Measurements from ENCODE around the gene TBCCD1. TPM values are rescaled to one million over a fixed set of nuclear protein-coding genes. Genes with fewer than 3 reads are reported as not detected.
A peak's percentile ranks its signal among the peaks of the same experiment; 100 is the strongest.
"Not testable (repeated sequence)": the region's sequence is repeated elsewhere in the genome, so short reads cannot be mapped to it uniquely, and the experiment has no call there.

The TBCCD1 gene
- total RNA-seq, 2 donors from 2014 or later: 11.9 to 14.0 TPM

DNA sequence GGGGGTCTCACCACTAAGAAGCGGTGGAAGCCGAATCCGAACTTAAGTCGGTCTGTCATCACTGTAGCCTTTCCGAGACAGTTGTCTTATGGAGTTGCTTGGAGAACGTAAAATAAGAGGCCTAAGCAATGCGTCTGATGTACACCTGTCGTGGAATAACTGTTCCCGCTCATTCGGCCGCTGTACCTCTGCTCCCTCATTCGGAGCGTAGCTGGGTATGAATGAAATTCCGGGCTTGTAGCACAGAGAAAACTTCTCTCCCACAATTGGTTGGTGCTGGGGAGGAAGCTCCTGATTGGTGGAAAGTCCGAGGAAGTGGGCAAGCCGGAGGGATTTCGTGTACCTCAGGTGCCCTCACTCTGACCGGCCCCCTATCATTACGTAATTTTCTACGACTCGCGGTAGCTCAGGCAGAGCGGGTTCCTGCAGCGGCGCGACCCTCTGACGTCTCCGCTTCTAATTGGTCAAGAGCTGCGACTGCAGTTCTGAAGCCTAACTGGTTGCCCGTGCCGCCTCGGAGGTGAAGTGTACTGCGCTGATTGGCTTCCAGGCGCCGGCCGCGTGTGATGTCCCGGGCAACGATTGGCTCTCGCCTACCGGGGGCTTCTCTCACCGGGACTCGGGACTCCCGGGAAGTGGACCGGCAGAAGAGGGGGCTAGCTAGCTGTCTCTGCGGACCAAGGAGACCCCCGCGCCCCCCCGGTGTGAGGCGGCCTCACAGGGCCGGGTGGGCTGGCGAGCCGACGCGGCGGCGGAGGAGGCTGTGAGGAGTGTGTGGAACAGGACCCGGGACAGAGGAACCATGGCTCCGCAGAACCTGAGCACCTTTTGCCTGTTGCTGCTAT, 3.2 kb upstream of the TBCCD1 start, which contains the start of gene DNAJB11:
TSS of gene DNAJB11 (plus strand) at position 625 of the 845 bp plus-strand sequence. CDS start at position 803, 178 bp downstream.
- WGBS, 2 experiments (ENCODE audit: insufficient coverage in 1 of 2, insufficient read length in 1 of 2): 0% methylated on average over 32 to 59 of the region's 59 CpGs
- H3K36me3 ChIP-seq (ENCODE audit: control insufficient read depth, insufficient read depth, low read length): peaks cover 36% of the 10 kb centered on the region
- H3K9ac ChIP-seq (ENCODE audit: extremely low read depth, low read length, poor library complexity, severe bottlenecking): peak within 1 kb of the TSS; percentile 93
- TF ChIP-seq, protein P1, sequence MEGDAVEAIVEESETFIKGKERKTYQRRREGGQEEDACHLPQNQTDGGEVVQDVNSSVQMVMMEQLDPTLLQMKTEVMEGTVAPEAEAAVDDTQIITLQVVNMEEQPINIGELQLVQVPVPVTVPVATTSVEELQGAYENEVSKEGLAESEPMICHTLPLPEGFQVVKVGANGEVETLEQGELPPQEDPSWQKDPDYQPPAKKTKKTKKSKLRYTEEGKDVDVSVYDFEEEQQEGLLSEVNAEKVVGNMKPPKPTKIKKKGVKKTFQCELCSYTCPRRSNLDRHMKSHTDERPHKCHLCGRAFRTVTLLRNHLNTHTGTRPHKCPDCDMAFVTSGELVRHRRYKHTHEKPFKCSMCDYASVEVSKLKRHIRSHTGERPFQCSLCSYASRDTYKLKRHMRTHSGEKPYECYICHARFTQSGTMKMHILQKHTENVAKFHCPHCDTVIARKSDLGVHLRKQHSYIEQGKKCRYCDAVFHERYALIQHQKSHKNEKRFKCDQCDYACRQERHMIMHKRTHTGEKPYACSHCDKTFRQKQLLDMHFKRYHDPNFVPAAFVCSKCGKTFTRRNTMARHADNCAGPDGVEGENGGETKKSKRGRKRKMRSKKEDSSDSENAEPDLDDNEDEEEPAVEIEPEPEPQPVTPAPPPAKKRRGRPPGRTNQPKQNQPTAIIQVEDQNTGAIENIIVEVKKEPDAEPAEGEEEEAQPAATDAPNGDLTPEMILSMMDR (conservative IDR thresholded peaks at IDR 0.05): no peak
- peaks cover 16% of the 10 kb centered on the region for H3K4me1 Mint-ChIP-seq
- H3K27me3 ChIP-seq (ENCODE audit: control insufficient read depth, insufficient read depth, low read length, poor library complexity, severe bottlenecking): no peaks in the 10 kb centered on the region
- peak; percentile 100 for DNase-seq
- peak within 1 kb of the TSS; percentile 99 for H3K4me3 ChIP-seq (ENCODE audit: low read length)
- no peaks in the 10 kb centered on the region for H3K4me1 ChIP-seq (ENCODE audit: control insufficient read depth, insufficient read depth, low read length)
- H3K9me3 ChIP-seq (ENCODE audit: control insufficient read depth, low read length): no peaks in the 10 kb centered on the region
- H3K27ac Mint-ChIP-seq: peak within 1 kb of the TSS; percentile 97
- H3K36me3 Mint-ChIP-seq (ENCODE audit: low read depth): peaks cover 22% of the 10 kb centered on the region
- H3K9me3 Mint-ChIP-seq: no peaks in the 10 kb centered on the region
- peak within 1 kb of the TSS; percentile 79 for H3K27ac ChIP-seq (ENCODE audit: low read depth, low read length)
- no peaks in the 10 kb centered on the region for H3K27me3 Mint-ChIP-seq (ENCODE audit: insufficient read depth)
- peak within 1 kb of the TSS; percentile 89 for H3K4me3 Mint-ChIP-seq

DNA sequence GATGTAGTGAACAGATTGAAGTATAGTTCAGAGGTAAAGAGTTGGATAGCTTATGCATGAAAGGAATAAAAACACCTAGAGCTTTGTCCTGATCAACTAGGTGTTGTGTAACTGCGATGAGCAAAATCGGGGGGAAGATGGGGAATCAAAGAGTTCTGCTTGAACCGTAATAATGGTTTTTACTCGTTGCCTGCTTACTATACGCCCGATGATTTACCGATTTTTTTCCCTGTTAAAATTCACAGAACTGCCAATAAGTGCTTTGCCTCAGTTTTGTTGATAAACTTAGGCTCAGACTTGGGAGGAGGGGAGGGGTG, 2.6 kb upstream of the TBCCD1 start:
- Mint-ChIP-seq H3K4me1 (peaks cover 16% of the 10 kb centered on the region), H3K4me3 (peak overlapping the region; percentile 89), H3K9me3 (no peaks in the 10 kb centered on the region), H3K36me3 (ENCODE audit: low read depth) (peaks cover 19% of the 10 kb centered on the region), H3K27me3 (ENCODE audit: insufficient read depth) (no peaks in the 10 kb centered on the region), H3K27ac (peak overlapping the region; percentile 97)
- Histone ChIP-seq H3K9me3 (ENCODE audit: control insufficient read depth, low read length) (no peaks in the 10 kb centered on the region), H3K4me3 (ENCODE audit: low read length) (peak overlapping the region; percentile 99), H3K27me3 (ENCODE audit: control insufficient read depth, insufficient read depth, low read length, poor library complexity, severe bottlenecking) (no peaks in the 10 kb centered on the region), H3K4me1 (ENCODE audit: control insufficient read depth, insufficient read depth, low read length) (no peaks in the 10 kb centered on the region), H3K36me3 (ENCODE audit: control insufficient read depth, insufficient read depth, low read length) (peaks cover 31% of the 10 kb centered on the region), H3K27ac (ENCODE audit: low read depth, low read length) (peak overlapping the region; percentile 75), H3K9ac (ENCODE audit: extremely low read depth, low read length, poor library complexity, severe bottlenecking) (peak overlapping the region; percentile 86)
- TF ChIP-seq, protein P1 (conservative IDR thresholded peaks at IDR 0.05): no peak
- DNase-seq: no peak
- 15 to 21% methylated on average over 7 of the region's 7 CpGs for WGBS, 2 experiments (ENCODE audit: insufficient coverage in 1 of 2, insufficient read length in 1 of 2)

GRCh38 chr3:186569361-186569760, 2.2 kb upstream of the TBCCD1 start:
- not testable (repeated sequence) for H3K9me3 ChIP-seq (ENCODE audit: control insufficient read depth, low read length); H3K27me3 ChIP-seq (ENCODE audit: control insufficient read depth, insufficient read depth, low read length, poor library complexity, severe bottlenecking); H3K4me1 ChIP-seq (ENCODE audit: control insufficient read depth, insufficient read depth, low read length); H3K27me3 Mint-ChIP-seq (ENCODE audit: insufficient read depth); H3K9me3 Mint-ChIP-seq; H3K27ac ChIP-seq (ENCODE audit: low read depth, low read length); DNase-seq
- 89 to 94% methylated on average over 3 to 11 of the region's 11 CpGs for WGBS, 2 experiments (ENCODE audit: insufficient coverage in 1 of 2, insufficient read length in 1 of 2)
- Mint-ChIP-seq H3K36me3 (ENCODE audit: low read depth) (peaks cover 16% of the 10 kb centered on the region), H3K4me1 (peaks cover 16% of the 10 kb centered on the region), H3K27ac (peak overlapping the region; percentile 97), H3K4me3 (peak overlapping the region; percentile 89)
- Histone ChIP-seq H3K36me3 (ENCODE audit: control insufficient read depth, insufficient read depth, low read length) (peaks cover 27% of the 10 kb centered on the region), H3K9ac (ENCODE audit: extremely low read depth, low read length, poor library complexity, severe bottlenecking) (peak overlapping the region; percentile 86), H3K4me3 (ENCODE audit: low read length) (peak overlapping the region; percentile 99)
